ENCODE measurements around the gene SBNO2. TPM values are rescaled to one million over a fixed set of nuclear protein-coding genes. Genes with fewer than 3 reads are reported as not detected.
A peak's percentile ranks its signal among the peaks of the same experiment; 100 is the strongest.

SBNO2 gene
- total RNA-seq, 3 donors from 2014 or later = 15.4 to 63.3 (median 43.9) TPM

DNA sequence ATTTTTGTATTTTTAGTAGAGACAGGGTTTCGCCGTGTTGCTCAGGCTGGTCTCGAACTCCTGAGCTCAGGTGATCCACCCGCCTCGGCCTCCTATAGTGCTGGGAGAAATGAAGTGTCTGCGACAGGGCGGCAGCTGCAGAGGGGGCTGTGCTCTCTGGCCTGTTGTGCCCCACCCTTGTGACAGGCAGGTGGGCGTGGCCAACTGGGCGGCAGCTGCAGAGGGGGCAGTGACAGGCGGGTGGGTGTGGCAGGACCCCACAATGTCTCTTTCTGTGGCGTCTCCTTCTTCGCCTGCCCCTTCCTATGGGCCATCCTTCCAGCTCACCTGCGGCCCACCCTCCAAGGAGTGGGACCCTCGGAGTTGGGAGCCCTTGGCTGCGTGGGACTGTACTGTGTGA is 43.3 kb upstream of the SBNO2 start:
- no peaks in the 10 kb centered on the region for H3K36me3 ChIP-seq
- H3K27me3 ChIP-seq = no peaks in the 10 kb centered on the region
- H3K9me3 ChIP-seq = no peaks in the 10 kb centered on the region
- no peak for DNase-seq (ENCODE audit: low spot score in 2 of 2)
- no peak overlapping the region for H3K27ac ChIP-seq
- H3K4me1 ChIP-seq = peaks cover 11 to 23% of the 10 kb centered on the region in 2 donors
- no peak overlapping the region for H3K4me3 ChIP-seq
- intact Hi-C loops (cut with DNase I; ENCODE audit: low total_unique reads) = loop anchor here (10.0 kb wide), 1 partner anchor 323 kb away; the partner anchor contains the start of genes MED16 and RNU6-9
- no peak for TF ChIP-seq POLR2AphosphoS5 (IDR thresholded peaks at IDR 0.05)
- TF ChIP-seq POLR2A (IDR thresholded peaks at IDR 0.05) = no peak
- TF ChIP-seq, protein P1, sequence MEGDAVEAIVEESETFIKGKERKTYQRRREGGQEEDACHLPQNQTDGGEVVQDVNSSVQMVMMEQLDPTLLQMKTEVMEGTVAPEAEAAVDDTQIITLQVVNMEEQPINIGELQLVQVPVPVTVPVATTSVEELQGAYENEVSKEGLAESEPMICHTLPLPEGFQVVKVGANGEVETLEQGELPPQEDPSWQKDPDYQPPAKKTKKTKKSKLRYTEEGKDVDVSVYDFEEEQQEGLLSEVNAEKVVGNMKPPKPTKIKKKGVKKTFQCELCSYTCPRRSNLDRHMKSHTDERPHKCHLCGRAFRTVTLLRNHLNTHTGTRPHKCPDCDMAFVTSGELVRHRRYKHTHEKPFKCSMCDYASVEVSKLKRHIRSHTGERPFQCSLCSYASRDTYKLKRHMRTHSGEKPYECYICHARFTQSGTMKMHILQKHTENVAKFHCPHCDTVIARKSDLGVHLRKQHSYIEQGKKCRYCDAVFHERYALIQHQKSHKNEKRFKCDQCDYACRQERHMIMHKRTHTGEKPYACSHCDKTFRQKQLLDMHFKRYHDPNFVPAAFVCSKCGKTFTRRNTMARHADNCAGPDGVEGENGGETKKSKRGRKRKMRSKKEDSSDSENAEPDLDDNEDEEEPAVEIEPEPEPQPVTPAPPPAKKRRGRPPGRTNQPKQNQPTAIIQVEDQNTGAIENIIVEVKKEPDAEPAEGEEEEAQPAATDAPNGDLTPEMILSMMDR (IDR thresholded peaks at IDR 0.05) = no peak

- intact Hi-C loops (cut with DNase I; ENCODE audit: low total_unique reads) = loop anchor here (10.0 kb wide), 1 partner anchor 322 kb away; the partner anchor contains the start of genes MED16 and RNU6-9
- H3K9me3 ChIP-seq = no peaks in the 10 kb centered on the region
- TF ChIP-seq, protein P1 (IDR thresholded peaks at IDR 0.05) = no peak
- H3K27me3 ChIP-seq = no peaks in the 10 kb centered on the region
- no peaks in the 10 kb centered on the region for H3K36me3 ChIP-seq
- no peak overlapping the region for H3K4me3 ChIP-seq
- H3K4me1 ChIP-seq = peaks cover 11 to 23% of the 10 kb centered on the region in 2 donors
- no peak overlapping the region for H3K27ac ChIP-seq
- no peak for DNase-seq (ENCODE audit: low spot score in 2 of 2)
Measured at GRCh38 chr19:1216756-1217155, 42.7 kb upstream of the SBNO2 start.

DNA sequence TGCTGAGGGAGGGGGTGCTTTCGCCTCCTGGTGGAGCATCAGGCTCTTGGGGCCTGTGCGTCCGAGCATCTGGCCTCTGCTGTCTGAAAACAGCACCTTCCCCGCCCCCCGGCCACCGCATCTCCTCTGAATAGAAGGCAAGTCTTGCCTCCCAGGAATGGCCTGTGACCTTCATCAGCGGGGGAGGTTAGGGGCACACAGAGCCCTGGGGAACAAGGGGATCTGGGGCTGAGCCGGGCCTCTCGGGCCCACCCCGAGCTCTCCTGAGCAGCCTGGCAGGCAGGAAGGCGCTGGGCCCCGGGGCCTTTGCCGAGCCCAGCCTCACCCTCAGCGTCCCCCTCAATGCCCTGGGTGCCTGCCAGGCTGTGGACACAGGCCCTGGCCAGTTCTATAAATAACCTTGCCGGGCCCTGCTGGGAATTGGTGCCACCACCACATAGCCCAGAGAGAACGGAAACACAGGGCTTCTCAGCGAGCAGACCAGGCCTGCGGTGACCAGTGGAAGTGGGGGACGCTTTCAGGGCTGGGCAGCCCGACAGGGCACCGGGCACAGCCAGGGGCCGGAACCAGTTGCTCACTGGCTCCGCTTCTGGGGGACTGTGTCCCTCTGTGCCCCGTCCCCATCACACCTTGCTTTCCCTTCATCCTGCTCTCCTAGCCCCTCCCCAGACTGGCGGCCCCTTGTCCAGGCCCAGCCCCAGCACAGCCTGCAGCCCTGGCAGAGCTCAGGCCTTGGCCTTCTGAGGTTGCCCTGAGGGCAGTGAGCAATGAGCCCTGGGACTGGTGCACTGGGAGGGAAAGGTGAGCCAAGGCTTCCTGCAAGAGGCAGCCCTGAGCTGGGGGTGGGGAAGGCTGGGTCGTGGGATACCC is 41.0 kb upstream of the SBNO2 start:
- Histone ChIP-seq H3K4me1 (peaks cover 13 to 33% of the 10 kb centered on the region in 2 donors), H3K27me3 (no peaks in the 10 kb centered on the region), H3K36me3 (no peaks in the 10 kb centered on the region), H3K27ac (peak overlapping the region; percentile 69 to 94), H3K4me3 (peak overlapping the region in 1 of 3 donors; percentile 52), H3K9me3 (no peaks in the 10 kb centered on the region)
- no peak for TF ChIP-seq POLR2A (IDR thresholded peaks at IDR 0.05)
- TF ChIP-seq POLR2AphosphoS5 (IDR thresholded peaks at IDR 0.05) = no peak
- TF ChIP-seq, protein P1 (IDR thresholded peaks at IDR 0.05) = no peak
- intact Hi-C loops (cut with DNase I; ENCODE audit: low total_unique reads) = loop anchor here (2.0 to 10.0 kb wide), 2 partner anchors 34 to 320 kb away; partner anchors contain the start of genes MED16 and RNU6-9
- no peak for DNase-seq (ENCODE audit: low spot score in 2 of 2)

DNA sequence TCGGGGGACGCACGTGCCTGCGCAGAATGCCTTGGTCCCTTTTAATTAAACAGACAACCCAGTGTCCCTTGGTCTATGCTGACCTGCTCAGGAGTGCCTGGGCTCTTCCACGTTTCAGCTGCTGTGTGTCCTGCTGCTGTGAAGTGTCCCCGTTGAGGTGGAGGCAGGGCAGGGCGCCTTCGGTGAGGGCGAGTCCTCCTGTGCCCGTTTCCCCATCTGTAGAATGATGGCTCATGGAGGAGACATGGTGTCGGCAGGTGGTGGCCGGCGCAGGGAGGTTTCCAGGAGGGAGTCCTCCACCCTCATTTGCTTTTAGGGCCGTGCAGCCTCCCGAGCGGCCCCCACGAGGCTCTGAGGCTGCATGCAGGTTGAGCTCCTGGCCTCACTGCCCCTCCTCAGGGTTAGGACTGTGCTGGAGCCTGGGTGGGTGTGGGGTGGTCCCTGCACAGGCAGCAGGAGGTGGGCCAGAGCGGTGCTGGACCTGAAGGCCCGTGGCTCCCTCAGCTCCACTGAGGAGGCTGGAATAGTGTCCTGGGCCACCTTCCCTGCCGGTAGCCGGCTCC is 40.3 kb upstream of the SBNO2 start:
- peaks cover 16 to 36% of the 10 kb centered on the region in 2 donors for H3K4me1 ChIP-seq
- no peaks in the 10 kb centered on the region for H3K36me3 ChIP-seq
- TF ChIP-seq, protein P1 (IDR thresholded peaks at IDR 0.05) = no peak
- no peak for TF ChIP-seq POLR2AphosphoS5 (IDR thresholded peaks at IDR 0.05)
- TF ChIP-seq POLR2A (IDR thresholded peaks at IDR 0.05) = no peak
- no peaks in the 10 kb centered on the region for H3K9me3 ChIP-seq
- DNase-seq (ENCODE audit: low spot score in 2 of 2) = no peak
- no peaks in the 10 kb centered on the region for H3K27me3 ChIP-seq
- intact Hi-C loops (cut with DNase I; ENCODE audit: low total_unique reads) = loop anchor here (2.0 to 10.0 kb wide), 2 partner anchors 34 to 320 kb away; partner anchors contain the start of genes MED16 and RNU6-9
- peak overlapping the region in 1 of 3 donors; percentile 52 for H3K4me3 ChIP-seq
- peak overlapping the region; percentile 69 to 94 for H3K27ac ChIP-seq

Data from breast epithelium (tissue), 4 donors.